Measurements from ENCODE around the gene CDK6. TPM values are rescaled to one million over a fixed set of nuclear protein-coding genes. Genes with fewer than 3 reads are reported as not detected.

Gene CDK6
- total RNA-seq, 1 experiment from 2014 or later, result 124 TPM

- Mint-ChIP-seq H3K27ac (ENCODE audit: low read depth, unreplicated experiment) (no peak overlapping the region), H3K36me3 (ENCODE audit: insufficient read depth, unreplicated experiment) (peaks cover 6% of the 10 kb centered on the region), H3K4me3 (ENCODE audit: unreplicated experiment) (no peak overlapping the region), H3K4me1 (ENCODE audit: insufficient read depth, unreplicated experiment) (no peaks in the 10 kb centered on the region), H3K9me3 (ENCODE audit: unreplicated experiment) (no peaks in the 10 kb centered on the region), H3K27me3 (ENCODE audit: insufficient read depth, unreplicated experiment) (no peaks in the 10 kb centered on the region)
- DNase-seq (ENCODE audit: unreplicated experiment), result no peak
- intact Hi-C loops (cut with micrococcal nuclease), result no loop called here
- no TSS peak for BruUV-seq (replicated peaks)
- ChIA-PET CTCF (interaction anchor here (0.6 to 1.8 kb wide), 5 partner anchors 12 to 173 kb away, joined by 4 to 6 read pairs (median 6); no protein-coding TSS in a partner anchor), POLR2A (no interaction called here)
- no peak for TF ChIP-seq CTCF (IDR thresholded peaks at IDR 0.05; ENCODE audit: unreplicated experiment)
Measured at GRCh38 chr7:92598310-92598981, 237.9 kb downstream of the CDK6 start.

- no TSS peak for BruUV-seq (replicated peaks)
- ChIA-PET CTCF (interaction anchor here (0.6 to 2.2 kb wide), 4 partner anchors 8 to 36 kb away, joined by 3 to 9 read pairs (median 6); no protein-coding TSS in a partner anchor), POLR2A (no interaction called here)
- no peaks in the 10 kb centered on the region for H3K9me3 Mint-ChIP-seq (ENCODE audit: unreplicated experiment)
- intact Hi-C loops (cut with micrococcal nuclease), result no loop called here
- no peaks in the 10 kb centered on the region for H3K27me3 Mint-ChIP-seq (ENCODE audit: insufficient read depth, unreplicated experiment)
- no peak for TF ChIP-seq CTCF (IDR thresholded peaks at IDR 0.05; ENCODE audit: unreplicated experiment)
- H3K4me1 Mint-ChIP-seq (ENCODE audit: insufficient read depth, unreplicated experiment), result no peaks in the 10 kb centered on the region
- DNase-seq (ENCODE audit: unreplicated experiment), result peak; percentile 28
- no peak overlapping the region for H3K27ac Mint-ChIP-seq (ENCODE audit: low read depth, unreplicated experiment)
- H3K36me3 Mint-ChIP-seq (ENCODE audit: insufficient read depth, unreplicated experiment), result no peaks in the 10 kb centered on the region
- H3K4me3 Mint-ChIP-seq (ENCODE audit: unreplicated experiment), result no peak overlapping the region
Measured at GRCh38 chr7:92595281-92595680, 241.1 kb downstream of the CDK6 start.

- H3K36me3 Mint-ChIP-seq (ENCODE audit: insufficient read depth, unreplicated experiment), result peaks cover 2% of the 10 kb centered on the region
- no TSS peak for BruUV-seq (replicated peaks)
- no peak overlapping the region for H3K27ac Mint-ChIP-seq (ENCODE audit: low read depth, unreplicated experiment)
- H3K27me3 Mint-ChIP-seq (ENCODE audit: insufficient read depth, unreplicated experiment), result no peaks in the 10 kb centered on the region
- no peak for DNase-seq (ENCODE audit: unreplicated experiment)
- TF ChIP-seq CTCF (IDR thresholded peaks at IDR 0.05; ENCODE audit: unreplicated experiment), result no peak
- ChIA-PET CTCF (interaction anchor here (0.6 to 2.0 kb wide), 5 partner anchors 8 to 53 kb away, joined by 3 to 9 read pairs (median 3); no protein-coding TSS in a partner anchor), POLR2A (no interaction called here)
- no peaks in the 10 kb centered on the region for H3K9me3 Mint-ChIP-seq (ENCODE audit: unreplicated experiment)
- intact Hi-C loops (cut with micrococcal nuclease), result no loop called here
- H3K4me3 Mint-ChIP-seq (ENCODE audit: unreplicated experiment), result no peak overlapping the region
- no peaks in the 10 kb centered on the region for H3K4me1 Mint-ChIP-seq (ENCODE audit: insufficient read depth, unreplicated experiment)
Measured at GRCh38 chr7:92594746-92595145, 241.6 kb downstream of the CDK6 start.

- ChIA-PET CTCF (interaction anchor here (0.6 to 3.3 kb wide), 18 partner anchors 10 to 651 kb away, joined by 3 to 20 read pairs (median 4); no protein-coding TSS in a partner anchor), POLR2A (interaction anchor here (0.8 to 2.1 kb wide), 9 partner anchors 10 to 246 kb away, joined by 3 to 11 read pairs (median 6); partner anchors contain the start of genes PEX1 and RBM48)
- no peak for TF ChIP-seq CTCF (IDR thresholded peaks at IDR 0.05; ENCODE audit: unreplicated experiment)
- intact Hi-C loops (cut with micrococcal nuclease), result no loop called here
- TSS peak; percentile 65 for BruUV-seq (replicated peaks)
- no peak for DNase-seq (ENCODE audit: unreplicated experiment)
- Mint-ChIP-seq H3K27ac (ENCODE audit: low read depth, unreplicated experiment) (peak overlapping the region; percentile 98), H3K27me3 (ENCODE audit: insufficient read depth, unreplicated experiment) (no peaks in the 10 kb centered on the region), H3K36me3 (ENCODE audit: insufficient read depth, unreplicated experiment) (peaks cover 7% of the 10 kb centered on the region), H3K9me3 (ENCODE audit: unreplicated experiment) (no peaks in the 10 kb centered on the region), H3K4me3 (ENCODE audit: unreplicated experiment) (peak overlapping the region; percentile 99), H3K4me1 (ENCODE audit: insufficient read depth, unreplicated experiment) (peaks cover 20% of the 10 kb centered on the region)
Measured at GRCh38 chr7:92590711-92591310, 245.6 kb downstream of the CDK6 start.
